ENCODE data around the gene SLC37A1.

Gene SLC37A1

GRCh38 chr21:42564561-42564971 is 50.9 kb downstream of the SLC37A1 start:
- no peak for DNase-seq

DNA sequence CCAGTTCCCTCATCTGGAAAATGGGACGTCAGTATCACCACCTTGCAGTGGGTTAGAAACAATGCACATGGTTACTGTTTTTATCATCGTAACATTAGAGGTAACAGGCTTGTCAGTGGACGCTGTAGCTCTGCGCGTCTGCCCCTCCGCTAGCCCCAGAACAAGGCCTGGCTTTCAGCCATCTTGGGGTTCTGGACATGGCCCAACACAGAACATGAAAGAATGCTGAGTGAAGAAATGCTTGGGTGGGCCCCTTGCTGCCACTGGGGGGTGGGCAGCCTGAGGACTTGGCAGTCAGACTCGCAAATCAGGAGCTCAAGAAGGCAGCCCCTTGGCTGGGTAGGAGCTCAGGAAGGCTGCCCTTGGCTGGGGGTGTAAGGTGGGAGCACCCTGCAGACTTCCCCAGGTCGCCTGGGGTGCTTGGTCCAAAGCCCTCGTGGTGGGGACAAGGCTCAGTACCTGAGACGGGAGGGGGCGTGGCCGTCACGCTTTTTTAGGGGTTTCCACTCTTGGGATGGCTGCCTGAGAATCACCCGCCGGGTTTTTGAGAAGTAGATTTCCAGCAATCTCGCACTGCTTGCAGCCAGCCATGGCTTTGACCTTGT is 51.7 kb downstream of the SLC37A1 start:
- no peak for DNase-seq

- DNase-seq: no peak
These were observed 52.4 kb downstream of the SLC37A1 start for GRCh38 chr21:42565886-42566523.

GRCh38 chr21:42566524-42567213 is 53.0 kb downstream of the SLC37A1 start:
- no peak for DNase-seq

DNA sequence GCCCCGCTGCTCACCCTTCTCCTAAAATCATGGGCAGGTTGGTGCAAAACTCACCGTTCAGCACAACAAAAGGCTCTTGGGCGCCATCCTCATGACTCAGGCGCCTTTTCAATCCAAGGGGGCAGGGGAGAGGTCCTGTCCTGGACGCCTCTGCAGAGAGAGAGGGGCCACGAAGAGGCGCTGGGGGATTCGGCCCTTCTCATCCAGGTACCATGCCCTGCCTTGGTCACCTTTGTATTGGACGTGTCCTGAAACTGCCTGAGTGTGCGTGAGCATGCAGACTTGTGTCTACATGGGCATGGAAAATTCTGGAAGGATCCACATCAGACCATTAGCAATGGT is 53.5 kb downstream of the SLC37A1 start:
- no peak for DNase-seq

- DNase-seq: no peak
These were observed 54.2 kb downstream of the SLC37A1 start for GRCh38 chr21:42567861-42568260.

DNA sequence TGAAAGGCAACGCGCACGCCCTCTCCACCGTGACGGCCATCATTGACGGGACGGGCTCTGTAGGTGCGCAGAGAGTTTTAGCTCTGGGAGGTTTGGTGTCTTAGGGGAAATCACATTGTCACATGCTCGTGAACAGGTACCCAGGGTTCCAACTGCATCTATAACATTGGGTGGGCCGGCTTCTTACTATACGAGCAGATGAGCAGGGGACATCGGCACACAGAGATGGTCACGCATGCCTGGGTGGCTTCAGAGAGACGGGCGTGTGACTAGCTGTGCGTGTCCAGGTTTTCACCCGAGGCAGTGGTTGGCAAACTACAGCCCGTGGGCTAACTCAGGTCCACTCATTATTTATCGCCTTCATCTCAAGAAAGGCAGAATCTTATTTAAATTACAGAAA is 54.7 kb downstream of the SLC37A1 start:
- DNase-seq: no peak

- no peak for DNase-seq
These were observed 55.4 kb downstream of the SLC37A1 start for GRCh38 chr21:42568866-42569731.

DNA sequence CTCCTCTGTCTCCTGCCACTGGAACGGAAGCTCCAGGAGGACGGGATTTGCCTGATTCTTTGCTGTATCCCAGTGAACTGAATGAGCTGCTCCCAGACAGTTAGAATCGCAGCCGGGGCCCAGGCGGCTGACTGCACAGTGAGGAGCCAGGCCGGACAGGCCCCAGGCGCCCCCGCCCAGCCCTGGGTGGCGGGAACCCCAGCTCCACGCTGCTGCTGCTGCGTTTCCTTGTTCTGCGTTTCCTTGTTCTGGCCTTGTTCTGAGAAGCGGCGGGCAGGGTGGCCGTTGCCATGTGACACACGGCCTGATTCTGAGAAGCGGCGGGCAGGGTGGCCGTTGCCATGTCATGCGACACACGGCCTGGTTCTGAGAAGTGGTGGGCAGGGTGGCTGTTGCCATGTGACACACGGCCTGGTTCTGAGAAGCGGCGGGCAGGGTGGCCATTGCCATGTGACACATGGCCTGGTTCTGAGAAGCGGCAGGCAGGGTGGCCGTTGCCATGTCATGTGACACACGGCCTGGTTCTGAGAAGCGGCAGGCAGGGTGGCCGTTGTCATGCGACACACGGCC is 56.2 kb downstream of the SLC37A1 start:
- no peak for DNase-seq

DNA sequence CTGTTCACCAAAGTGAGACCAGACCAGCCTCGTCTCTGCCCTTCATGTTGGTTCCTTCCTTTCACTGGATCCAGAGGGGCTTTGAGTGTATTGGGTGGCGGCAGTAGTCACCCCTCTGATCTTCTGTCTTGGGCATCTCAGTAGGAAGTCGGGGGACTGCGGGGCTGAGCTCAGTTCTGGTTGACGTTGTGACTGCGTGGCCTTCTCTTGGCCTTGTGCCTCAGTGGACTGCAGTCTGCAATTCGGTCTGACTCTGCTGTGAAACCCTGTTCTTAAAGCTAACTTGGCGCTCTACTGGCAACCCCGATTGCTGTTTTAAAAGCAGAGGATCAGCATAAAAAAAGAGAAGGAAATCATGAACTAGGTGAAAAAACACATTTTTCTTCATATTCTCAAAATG is 56.7 kb downstream of the SLC37A1 start:
- DNase-seq: no peak

- DNase-seq: no peak
These were observed 57.3 kb downstream of the SLC37A1 start for GRCh38 chr21:42570841-42571387.

- DNase-seq: no peak
These were observed 57.9 kb downstream of the SLC37A1 start for GRCh38 chr21:42571391-42572150.

DNA sequence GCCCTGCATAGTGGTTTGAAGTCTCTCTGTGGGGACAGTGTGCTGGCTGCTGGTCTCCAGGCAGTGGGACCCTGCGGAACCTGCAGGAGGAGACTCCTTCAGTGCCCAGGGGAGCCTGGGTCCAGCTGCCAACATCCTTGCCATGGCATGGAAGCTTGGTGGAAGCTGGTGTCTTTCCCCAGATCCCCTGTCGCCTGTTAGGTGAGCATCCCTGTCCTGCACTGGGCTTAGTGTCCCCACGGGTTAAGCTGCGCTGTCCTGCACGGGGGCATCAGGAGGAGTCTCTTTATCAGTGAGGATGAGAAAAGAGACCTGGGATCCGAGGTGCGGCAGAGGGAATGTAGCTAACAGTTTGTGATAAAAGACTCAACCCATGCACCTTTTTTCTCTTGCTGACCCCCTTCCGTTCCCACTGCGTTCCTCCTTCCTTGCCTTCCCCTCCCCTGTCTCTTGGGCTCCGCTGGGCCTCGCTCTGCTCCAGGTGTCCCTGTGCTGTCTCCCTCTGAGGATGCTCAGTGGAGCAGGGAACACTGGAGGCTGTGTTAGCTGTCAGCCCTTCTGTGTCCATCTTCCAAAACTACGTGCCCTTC is 59.3 kb downstream of the SLC37A1 start:
- no peak for DNase-seq

GRCh38 chr21:42574234-42575027 is 60.8 kb downstream of the SLC37A1 start:
- no peak for DNase-seq

DNA sequence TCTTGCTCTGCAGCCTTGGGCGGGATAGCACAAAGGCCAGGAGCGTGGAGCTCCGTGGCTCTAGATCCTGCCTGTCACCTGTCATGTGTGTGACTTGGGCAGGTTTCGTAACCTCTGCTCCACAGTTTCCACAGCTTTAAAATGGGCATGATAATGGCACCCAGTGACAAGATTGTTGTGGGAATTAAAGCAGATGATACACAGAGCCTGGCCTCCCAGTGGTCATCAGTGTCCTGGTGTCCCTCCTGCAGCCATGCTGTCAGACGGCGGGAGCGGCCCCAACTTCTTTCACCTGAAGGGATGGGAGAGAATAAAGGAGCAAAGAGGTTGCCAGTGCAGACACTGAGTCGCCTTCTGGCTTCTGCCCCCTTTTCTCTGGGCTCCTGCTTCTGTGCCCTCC is 61.5 kb downstream of the SLC37A1 start:
- DNase-seq: no peak

DNA sequence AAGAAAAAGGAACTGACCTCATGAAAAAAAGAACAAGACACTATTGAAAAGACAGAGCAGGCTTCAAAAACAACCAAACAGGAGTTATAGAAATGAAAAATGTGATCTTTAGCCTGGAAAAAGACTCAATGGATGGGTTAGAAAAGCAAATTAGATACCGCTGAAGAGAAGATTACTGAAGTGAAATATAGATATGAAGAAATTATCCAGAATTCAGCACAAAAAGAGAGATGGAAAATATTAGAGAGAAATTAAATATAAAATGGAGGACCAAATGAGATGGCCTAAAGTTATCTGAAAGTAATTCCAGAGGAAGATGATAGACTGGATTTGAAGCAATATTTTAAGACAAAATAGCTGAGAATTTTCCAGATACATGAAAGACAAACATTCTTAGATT is 63.0 kb downstream of the SLC37A1 start:
- DNase-seq: no peak

GRCh38 chr21:42578034-42578433 is 64.4 kb downstream of the SLC37A1 start:
- no peak for DNase-seq

- no peak for DNase-seq
These were observed 65.2 kb downstream of the SLC37A1 start for GRCh38 chr21:42578761-42579415.

DNA sequence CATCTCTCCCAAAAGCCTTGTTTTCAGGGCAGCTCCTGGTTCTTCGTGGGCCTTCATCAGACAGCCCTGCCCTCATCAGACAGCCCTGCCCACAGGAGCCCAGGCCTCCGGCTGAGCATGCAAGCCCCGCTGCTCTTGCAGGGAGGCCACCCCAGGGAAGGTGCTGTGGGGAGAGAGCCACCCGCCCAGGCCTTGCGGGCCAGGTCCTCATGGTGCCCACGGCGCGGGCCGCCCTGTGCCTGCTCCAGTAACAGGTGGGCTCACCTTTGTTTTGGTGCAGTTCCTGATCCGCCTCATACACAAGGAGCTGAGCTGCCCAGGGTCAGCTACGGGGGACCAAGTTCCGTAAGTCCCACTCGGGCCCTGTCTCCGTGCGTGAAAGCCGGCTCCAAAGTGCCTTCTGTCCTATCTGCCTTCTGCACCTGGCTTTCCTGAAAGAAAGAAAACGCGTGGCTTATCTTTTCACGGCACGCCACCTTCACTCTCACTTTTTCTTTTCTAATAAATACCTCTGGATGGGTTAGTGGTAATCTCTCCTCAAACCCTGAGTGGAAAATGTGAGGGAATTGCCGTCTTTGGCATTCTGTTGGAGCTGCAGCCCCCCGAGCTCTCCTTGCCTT is 65.9 kb downstream of the SLC37A1 start:
- DNase-seq: no peak
